ENCODE results near the gene RGPD6.
"Not testable (repeated sequence)": the region's sequence is repeated elsewhere in the genome, so short reads cannot be mapped to it uniquely, and the experiment has no call there.

RGPD6 gene

DNA sequence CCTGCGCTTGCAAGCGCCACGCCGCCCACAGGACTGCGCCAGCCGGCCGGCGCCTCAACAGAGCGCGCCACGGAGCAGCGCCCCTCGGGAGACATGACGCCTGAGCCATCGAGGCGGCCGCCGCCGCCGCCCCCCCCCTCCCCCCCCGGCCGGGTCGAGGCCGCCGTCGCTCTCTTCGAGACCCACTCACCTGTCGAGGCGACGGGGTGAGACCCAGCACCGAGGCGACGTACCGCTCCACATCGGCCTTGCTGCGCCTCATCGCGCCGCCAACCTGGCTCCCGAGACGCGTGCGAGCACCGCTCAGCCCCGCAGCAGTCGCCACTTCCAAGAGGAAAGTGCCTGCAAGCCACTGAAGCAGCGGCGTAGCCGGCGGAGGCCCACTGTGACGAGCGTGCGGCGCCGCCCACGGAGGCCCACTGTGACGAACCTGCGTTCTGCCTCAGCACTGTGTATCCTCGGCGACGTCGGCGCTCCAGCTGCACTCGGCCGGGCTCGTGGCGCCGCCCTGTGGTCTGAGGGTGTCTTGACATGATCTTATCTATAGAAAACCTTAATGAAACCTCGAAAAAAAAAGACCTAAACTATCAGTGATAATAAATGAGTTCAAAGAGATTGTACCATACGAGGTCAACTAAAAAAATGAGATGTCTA is at the start of gene RGPD6:
Gene RGPD6 (minus strand): TSS at position 460 of the 654 bp plus-strand sequence. CDS start 198 bp downstream, at position 262.
- DNase-seq: not testable (repeated sequence)

DNA sequence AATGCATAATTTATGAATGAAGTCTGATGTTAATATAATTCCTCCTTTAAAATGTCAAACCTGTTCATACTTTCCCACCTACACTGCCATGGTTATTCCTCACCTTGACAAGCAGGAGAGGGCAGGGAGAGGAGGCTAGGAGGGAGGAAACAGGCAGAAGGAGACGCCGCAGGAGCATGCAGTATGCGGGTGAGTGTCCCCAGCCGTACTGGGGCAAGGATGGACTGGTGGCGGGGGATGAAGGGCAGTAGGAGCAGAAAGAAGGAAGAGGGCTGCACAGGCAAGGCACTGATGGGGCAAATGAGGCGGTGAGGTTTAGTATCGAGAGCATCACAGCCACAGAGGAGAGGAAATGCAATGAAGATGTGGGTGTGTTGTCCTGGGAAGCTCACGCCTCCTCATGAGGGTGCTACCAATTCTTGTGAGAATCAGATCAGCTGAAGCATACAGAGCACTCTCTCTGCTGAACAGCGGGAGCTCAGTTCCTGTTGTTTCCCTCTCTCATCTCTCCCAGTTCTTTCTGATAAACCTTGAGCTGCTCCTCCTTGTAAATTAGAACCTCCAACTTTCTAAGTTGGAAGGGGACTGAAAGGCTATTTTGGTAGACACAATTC is 42.4 kb upstream of the RGPD6 start:
- DNase-seq: not testable (repeated sequence)

DNA sequence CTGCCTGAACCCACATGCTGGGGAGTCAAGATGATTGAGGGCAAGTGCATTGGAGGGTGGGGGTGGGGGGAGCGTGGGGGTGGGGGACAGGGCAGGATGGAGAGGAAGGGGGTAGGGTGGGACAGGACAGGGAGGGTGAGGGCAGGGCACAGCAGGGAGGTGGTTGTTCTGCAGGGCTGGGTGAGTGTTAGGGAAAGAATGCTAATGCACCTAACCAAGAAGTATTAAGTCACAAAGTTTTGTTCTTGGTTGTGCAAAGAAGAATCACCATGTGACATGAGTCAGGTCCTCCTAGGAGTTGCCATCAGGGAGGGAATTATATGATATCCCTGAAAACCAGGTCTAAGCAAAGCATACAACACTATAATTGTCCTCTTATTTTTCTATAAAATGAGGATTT is 36.9 kb upstream of the RGPD6 start:
- DNase-seq: not testable (repeated sequence)

DNA sequence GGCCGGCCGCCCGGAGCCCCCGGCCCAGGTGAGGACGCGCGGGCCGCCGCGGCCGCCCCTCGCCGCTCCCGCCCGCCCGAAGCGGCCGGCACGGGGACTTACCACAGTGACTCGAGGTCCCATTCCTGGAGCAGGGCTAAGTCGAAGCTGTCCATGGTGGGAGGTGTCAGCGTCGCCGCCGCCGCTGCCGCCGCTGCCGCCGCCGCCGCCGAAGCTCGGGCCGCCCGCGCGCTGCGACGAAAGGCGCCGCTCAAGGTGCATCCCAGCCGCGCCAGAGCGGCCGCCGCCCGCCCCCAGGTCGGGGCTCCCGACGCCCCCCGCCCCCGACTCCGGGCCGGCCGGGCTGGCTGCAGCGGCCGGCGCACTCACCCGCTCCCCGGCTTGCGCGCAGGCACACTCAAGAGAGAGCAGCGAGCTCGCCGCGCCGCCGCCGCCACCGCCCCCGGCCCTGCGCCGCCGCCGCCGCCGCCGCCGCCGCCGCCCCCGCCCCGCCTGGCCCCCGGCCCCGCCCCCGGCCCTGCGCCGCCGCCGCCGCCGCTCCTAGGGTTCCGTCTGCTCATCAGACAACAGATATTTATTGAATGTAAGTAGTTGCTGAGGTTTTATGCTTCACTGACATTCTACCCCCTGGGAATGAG is 33.7 kb upstream of the RGPD6 start:
- not testable (repeated sequence) for DNase-seq

DNA sequence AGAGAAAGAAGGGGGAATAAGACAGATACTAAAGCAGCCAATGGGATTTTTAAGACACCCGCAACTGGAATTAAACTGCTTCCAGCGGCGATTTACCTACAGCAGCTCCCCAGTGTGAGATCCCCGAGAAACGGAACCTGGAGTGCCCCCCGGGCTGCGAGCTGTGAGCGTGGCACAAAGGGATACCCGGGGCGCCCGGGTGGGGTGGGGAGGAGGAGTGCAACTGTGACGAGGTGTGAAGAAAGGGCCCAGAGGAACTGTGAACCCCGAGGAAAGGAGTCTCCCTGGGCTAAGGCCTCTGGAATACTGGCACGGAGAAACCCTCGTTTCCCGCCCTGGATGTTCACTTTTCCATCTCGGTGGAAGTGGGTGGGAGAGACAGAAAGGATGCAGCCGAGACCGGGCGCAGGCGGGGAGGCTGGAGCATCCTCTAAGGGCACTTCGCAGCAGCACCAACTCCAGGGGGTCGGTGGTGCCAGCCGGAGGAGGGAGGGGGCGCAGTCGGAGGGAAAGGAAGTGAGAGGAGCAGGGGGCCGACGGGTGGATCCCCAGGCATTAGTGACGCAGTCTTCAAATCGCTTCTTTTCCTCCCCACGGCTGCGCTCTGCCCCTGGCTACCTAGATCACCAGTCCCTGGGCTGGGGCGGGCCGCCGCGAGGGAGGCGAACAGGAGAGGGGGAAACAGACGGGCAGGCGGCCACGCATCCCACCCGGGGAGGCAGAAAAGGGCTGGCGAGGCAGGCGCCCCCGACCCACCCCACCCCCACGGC is 33.0 kb upstream of the RGPD6 start:
- not testable (repeated sequence) for DNase-seq

DNA sequence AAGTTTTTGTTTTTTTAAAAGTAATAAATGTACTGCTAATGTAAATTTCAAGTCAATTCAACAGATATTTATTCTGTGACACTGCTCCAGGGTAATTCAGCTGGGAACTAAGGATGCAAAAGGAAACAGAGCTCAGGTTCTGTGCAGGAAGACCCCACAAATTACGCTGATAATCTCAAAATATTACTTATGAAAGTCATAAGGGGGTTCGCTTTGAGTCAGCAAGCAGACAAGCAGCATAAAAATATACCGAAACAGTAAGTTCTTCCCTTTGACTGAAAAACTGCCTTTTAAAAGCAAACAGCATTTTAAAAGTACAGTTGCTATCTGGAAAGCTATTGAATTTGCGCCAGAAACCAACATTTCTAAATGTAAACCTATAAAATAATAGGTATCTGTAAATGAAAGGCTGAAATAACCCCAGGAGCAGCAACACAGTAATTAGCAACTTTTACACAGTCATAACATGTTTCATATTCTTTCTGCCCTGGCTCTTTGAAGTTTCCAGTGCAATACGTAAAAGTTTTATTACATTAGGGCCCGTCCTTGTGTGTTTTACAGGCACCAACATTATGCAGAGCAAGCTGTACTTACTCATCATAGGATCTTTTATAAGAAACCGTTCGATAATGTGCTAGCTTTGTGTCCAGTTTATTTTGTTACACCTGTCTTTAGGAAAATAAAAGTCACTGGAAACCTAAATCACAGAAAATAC is 31.9 kb upstream of the RGPD6 start:
- not testable (repeated sequence) for DNase-seq

DNA sequence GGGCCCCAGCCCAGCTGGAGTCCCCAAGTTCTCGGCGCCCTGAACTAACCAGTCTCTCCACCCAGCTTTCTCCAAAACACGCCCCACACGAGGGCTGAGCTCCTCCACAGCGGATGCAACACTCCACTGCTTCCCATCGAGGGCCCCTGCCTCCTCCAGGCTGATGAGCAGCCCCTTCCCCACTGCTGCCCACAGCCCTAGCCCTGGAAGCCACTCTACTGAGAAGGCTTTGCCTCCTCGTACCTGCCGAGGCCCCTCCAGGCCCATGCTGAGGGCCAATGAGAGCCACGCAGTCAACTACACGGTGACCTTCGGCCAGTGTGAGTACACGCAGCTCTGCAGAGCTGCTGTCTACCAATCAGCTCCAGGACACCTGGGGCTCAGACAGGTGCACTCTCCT is 28.0 kb upstream of the RGPD6 start:
- DNase-seq: not testable (repeated sequence)

DNA sequence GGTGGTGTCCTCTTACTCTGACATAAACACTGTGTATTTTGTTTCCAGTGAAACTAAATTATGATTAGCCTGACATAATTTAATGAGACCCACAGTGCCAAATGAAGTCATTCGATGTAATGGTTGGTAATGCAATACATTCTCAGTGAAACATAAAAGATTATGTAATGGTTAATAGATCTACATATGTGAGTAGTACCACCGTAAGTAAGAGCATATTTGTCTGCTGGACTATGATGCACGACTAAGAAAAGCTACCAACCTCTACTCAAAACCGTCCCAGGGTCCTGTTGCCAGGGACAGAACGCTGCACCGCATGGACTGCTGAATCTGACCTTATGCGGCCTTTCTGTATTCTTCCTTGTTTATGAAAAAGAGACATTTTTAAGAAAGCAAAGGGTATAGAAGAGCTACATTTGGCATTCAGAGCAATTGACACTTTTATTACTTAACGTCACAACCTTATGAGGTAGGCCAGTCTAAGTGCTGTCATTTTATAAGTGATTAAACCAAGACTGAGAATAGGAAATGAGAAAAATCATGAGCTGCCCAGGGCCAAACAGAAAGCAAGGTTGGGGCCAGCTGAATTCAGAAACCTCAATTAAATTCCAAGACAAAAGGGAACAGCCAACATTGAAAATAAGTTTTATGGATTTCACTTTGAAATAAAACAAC is 27.0 kb upstream of the RGPD6 start:
- not testable (repeated sequence) for DNase-seq

DNA sequence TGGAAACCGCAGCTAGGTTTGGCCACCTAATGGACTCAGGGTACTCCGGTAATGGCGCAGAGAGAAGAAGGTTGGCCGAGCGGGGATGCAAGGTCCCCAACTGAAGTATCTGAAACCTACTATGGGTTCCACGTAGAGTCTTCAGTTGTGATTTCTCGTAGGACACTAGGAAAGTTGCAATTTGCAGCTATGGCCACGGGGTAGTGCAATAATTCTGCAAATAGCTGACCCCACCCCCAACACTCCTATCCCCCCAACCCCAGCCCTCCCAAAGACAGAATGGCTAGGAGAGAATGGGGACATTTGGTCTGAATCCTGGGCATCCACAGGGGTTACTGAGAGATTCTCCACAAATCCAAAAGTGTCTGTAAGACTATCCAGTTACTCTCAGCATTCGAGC is 25.1 kb upstream of the RGPD6 start:
- DNase-seq: not testable (repeated sequence)

DNA sequence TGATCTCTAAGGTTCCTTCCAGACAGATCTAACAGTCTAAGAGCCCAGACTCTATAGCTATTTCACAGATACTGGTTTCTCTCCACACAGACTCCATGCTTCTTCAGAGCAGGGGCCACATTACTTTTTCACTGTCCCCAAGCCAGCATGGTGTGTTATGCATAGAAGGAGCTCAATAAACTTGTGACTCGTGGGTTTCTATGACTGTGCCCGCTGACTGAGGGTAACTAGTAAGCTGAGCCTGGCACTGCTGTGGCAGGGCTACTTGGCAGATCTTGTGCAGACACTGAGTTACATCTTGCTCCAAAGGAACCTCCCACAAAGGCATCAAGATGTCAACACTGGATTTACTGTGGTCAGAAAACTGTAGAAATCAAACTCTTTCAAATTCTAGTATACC is 15.0 kb upstream of the RGPD6 start:
- not testable (repeated sequence) for DNase-seq

DNA sequence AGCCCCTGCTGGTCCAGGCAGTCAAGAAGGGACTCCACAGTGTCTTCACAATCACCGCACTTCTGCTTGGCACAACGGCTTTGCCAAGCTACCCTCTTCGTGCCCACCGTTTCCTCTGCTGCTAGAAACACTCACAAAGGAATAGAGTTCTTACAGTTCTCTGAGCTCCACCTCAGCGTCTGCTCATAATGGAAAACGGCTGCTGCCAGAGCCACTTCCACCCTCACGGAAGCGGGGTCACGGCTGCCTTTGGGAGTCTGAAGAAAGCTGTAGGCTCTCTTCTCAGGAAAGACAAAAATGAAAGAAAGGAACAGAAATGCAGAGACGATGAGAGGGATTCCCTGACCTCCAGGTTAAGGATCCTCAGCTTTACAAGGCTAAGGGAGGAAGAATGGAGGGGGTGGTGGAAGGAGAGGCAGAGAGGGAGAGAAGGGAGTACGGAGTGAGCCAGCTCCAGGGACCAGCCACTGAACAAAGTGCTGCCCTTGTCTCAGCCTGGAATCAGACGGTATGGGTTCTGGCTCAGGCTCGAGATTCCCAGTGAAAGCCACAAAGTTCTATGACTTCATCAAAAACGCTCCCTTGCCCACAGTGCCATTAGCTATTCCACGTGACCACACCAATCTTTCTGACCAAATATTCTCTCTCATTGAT is 12.8 kb upstream of the RGPD6 start:
- DNase-seq: not testable (repeated sequence)

DNA sequence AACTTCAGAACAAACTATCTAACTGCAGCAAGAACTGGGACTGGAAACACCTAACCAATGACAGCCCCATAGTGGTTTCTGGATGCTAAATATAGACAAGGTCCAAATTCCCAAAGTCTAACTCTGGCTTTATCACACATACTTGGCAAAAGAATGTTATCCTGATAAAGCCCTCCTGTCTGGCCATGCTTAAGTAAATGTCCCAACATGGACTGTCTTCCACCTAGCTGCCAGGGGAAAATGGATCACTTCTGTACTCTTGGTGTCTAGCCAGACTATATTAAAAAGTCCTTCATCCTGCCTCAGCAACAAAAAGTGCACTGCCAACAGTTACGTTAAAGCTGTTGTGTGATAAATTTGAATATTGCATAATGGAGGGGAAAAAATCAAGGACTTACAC is 11.5 kb upstream of the RGPD6 start:
- DNase-seq: not testable (repeated sequence)

DNA sequence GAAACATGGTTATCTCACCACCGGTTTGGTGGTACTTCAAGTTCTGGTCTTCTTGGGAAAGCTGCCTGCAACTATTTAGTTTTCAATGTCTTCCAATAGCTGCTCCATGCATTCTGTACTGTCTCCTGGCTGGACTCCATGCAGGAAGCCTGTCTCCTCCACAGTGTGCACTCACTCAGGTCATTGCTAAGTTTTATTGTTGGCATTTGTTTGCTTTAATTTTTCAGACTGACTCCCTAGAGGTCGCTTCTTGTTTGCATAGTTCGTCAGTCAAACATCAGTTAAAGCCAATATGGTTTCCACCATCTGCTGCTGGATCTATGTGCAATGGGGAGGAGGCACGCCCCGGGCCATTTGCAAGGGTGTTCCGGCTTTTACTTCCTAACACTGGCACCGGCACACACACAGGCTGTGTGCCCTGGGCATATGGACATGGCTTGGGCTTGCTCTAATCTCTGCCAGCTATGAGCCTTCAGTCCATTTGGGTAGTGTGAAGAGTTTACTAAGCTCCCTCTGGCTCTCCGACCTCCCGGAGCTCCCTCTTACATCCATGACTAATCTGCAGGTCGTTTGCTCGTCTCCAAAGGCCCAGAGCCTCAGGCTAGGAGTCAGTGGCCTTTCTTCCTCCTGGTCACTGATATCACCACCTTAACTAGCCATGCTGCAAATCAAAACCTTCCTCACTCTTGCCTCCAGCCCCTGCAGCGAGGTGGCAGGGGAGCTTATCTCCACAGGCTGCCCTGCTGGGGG is 2.4 kb upstream of the RGPD6 start:
- DNase-seq: not testable (repeated sequence)

DNA sequence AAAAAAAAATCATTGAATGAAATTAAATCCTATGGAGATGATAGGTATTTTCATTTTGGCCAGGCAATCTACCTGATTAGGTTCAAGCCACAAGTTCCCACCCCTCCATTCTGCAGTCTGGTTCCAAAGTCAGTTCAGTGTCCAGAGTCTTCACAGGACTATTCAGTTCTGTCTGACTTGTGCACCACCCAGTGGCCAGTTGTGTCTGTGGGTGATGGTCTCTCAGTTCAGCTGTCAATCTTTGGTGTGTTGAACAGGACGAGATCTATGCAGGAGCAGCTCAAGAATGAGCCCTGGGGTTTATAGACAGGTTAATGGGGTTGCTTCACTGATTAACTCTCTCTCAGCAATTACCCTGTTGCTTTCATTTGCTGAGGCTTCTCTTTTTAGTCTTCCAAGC is 1.4 kb upstream of the RGPD6 start:
- DNase-seq: not testable (repeated sequence)

DNA sequence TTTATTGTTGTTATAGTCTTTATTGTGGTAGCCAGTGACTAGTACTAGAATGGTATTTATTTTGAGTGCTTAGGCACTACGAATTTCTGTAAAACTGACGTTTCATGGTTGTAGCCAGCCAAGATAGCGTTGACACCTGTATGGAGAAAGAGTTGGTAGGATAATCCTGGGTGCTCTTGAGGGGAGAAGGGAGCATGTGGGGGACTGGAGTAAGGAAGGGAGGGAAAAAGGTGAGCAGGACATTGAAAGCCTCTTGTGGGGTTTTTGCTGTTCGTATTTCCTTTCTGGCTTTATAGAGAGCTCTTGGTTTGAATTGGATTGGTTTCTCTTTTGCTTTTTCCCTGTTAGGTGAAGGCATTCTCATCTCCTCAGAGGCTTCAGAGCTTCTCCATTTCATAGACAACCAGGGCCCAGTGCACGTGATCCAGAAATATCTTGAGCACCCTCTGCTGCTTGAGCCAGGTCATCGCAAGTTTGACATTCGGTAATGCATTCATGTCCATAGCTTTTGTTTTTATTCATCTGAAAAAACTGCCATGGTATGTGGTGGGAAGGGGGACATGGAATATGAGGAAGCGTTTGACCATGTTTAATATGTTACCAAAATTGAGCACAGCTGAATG is 77.2 kb downstream of the RGPD6 start:
- not testable (repeated sequence) for DNase-seq

DNA sequence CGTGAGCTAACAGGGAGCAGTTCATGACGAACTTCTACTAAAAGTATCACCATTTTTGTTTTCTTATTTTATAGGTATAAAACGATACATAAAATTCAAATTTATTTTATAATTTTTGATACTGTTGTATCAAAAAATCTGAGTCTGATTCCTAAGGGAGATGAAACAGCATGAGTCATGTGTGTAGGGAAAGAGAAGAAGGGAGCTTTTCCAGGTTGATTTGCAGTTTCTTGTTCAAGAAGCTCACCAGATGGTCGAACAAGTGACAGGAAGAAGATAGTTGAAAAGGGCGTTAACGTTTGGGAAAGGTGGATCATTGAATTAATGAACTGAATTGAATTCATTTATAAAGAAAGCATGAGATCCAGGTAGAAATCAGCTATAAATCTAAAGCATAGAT is 81.0 kb downstream of the RGPD6 start:
- not testable (repeated sequence) for DNase-seq

DNA sequence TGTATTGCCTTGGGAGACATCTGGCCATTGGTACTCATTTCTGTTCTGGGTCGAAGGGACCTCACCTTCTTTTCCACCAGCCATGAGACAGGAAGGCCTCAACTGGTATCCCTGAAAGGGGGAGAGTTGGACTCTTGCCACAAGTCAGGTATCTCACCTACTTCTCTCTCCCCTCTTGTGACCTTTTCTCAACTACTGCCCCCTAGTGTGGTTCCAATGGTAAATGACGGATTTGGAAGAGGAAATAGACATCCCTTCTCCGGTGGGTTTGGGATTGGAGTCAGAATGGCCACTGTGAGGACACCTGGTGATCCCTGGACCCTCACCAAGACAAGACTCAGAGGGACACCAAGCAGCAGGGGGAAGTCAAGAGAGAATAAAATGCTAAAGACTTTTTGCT is 82.5 kb downstream of the RGPD6 start:
- not testable (repeated sequence) for DNase-seq

DNA sequence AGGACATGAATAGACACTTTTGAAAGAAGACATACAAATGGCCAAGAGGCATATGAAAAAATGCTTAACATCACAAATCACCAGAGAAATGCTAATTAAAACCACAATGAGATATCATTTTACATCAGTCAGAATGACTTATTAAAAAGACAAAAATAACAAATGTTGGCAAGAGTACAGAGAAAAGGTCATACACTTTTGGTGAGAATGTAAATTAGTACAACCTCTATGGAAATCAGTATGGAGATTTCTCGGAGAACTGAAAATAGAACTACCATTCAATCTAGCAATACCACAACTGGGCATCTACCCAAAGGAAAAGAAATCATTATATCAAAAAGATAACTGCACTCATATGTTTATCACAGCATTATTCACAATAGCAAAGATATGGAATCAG is 88.0 kb downstream of the RGPD6 start:
- DNase-seq: not testable (repeated sequence)

DNA sequence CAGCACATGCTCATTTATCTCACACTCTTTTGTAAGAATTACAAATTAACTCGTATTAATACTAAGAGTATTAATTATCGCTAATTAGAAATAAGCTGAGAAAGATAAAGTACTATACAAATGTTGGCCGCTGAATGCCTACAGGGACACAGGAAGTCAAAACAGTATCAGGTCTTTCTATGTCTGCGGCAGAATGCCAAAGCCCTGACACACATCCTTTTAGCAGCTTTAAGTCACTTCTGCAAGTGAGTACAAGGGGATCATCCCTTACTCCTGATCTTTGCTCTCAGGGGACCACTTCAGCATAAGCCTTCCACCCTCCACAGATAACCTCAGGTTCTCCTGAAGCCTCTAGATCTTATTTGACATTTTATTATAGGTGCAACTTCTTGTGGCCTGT is 94.3 kb downstream of the RGPD6 start:
- not testable (repeated sequence) for DNase-seq

DNA sequence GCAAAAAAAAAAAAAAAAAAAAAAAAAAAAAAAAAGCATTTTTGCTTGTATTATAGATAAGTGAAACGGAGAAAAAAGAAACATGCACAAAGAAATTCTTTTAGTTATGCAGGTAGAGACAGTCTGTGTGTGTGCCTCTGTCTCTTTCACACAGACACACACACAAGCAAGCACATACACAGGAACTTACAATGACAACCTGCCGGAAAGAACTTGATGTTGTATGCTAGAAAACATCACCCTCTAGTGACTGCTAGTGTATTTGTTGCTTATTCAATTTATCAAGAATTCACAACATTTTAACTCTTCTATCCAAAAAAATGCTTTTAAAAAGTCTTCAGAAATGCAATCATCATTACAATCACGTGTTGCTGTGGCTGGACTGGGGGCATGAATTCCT is 95.8 kb downstream of the RGPD6 start:
- not testable (repeated sequence) for DNase-seq
